ENCODE results near the gene ADAMTS15.

GRCh38 chr11:130508913-130509312 lies 60.5 kb downstream of the ADAMTS15 start:
- no peak for TF ChIP-seq TCF7 (IDR thresholded peaks at IDR 0.05; ENCODE audit: borderline replicate concordance)
- TF ChIP-seq ZNF592 (IDR thresholded peaks at IDR 0.05): no peak
